Stimulated activated naive CD8-positive, alpha-beta T cell treated with anti-CD3 and anti-CD28 coated beads, Interleukin-15, Interleukin-2, amounts not matched to agents 100 U/mL and 50 U/mL, for 24 hours (primary cell): ENCODE data around the gene DARS1.
A peak's percentile ranks its signal among the peaks of the same experiment; 100 is the strongest.
"Not testable (repeated sequence)": the region's sequence is repeated elsewhere in the genome, so short reads cannot be mapped to it uniquely, and the experiment has no call there.

Source experiments
- ATAC-seq: fragments of 150-1000 bp; cut with Tn5 transposase; one replicate; pipeline ENCODE4 v1.10.0; 2021
- DNase-seq: peaks from one replicate; pipeline ENCODE4 v3.0.0; 2021

The DARS1 gene

GRCh38 chr2:135942936-135943688, 42.3 kb downstream of the DARS1 start:
- DNase-seq (no peak), ATAC-seq (no peak)

- no peak for DNase-seq
- ATAC-seq, result no peak
These were observed 48.9 kb downstream of the DARS1 start for GRCh38 chr2:135936524-135936923.

GRCh38 chr2:135935914-135936313, 49.5 kb downstream of the DARS1 start:
- no peak for ATAC-seq
- no peak for DNase-seq

- ATAC-seq, result no peak
These were observed 53.5 kb downstream of the DARS1 start for GRCh38 chr2:135931776-135932443.

GRCh38 chr2:135926605-135927004, 58.8 kb downstream of the DARS1 start:
- DNase-seq (no peak), ATAC-seq (no peak)

More at GRCh38 chr2:135931776-135932443, 53.5 kb downstream of the DARS1 start:
- no peak for DNase-seq

- no peak for ATAC-seq
- DNase-seq, result no peak
These were observed 59.9 kb downstream of the DARS1 start for GRCh38 chr2:135925571-135925970.

- DNase-seq, result no peak
- ATAC-seq, result no peak
These were observed 69.2 kb downstream of the DARS1 start for GRCh38 chr2:135916207-135916606.

- no peak for DNase-seq
- ATAC-seq, result no peak
These were observed 70.9 kb downstream of the DARS1 start for GRCh38 chr2:135914485-135914884.

GRCh38 chr2:135913727-135914365, 71.6 kb downstream of the DARS1 start:
- DNase-seq (peak; percentile 41), ATAC-seq (no peak)

- no peak for ATAC-seq
- no peak for DNase-seq
These were observed 75.5 kb downstream of the DARS1 start for GRCh38 chr2:135909976-135910375.

GRCh38 chr2:135905679-135906078, 79.7 kb downstream of the DARS1 start:
- no peak for DNase-seq

GRCh38 chr2:135904341-135904989, 81.0 kb downstream of the DARS1 start:
- no peak for DNase-seq
- no peak for ATAC-seq

More at GRCh38 chr2:135905679-135906078, 79.7 kb downstream of the DARS1 start:
- ATAC-seq, result no peak

- no peak for ATAC-seq
- no peak for DNase-seq
These were observed 81.8 kb downstream of the DARS1 start for GRCh38 chr2:135903650-135904049.

GRCh38 chr2:135899567-135899966, 85.9 kb downstream of the DARS1 start:
- no peak for ATAC-seq
- no peak for DNase-seq

GRCh38 chr2:135898234-135898786, 87.1 kb downstream of the DARS1 start:
- DNase-seq (no peak), ATAC-seq (no peak)

GRCh38 chr2:135894930-135895329, 90.5 kb downstream of the DARS1 start:
- ATAC-seq (no peak), DNase-seq (no peak)

GRCh38 chr2:135893374-135893794, 92.0 kb downstream of the DARS1 start:
- ATAC-seq (no peak), DNase-seq (no peak)

- ATAC-seq (no peak), DNase-seq (no peak)
These were observed 94.6 kb downstream of the DARS1 start for GRCh38 chr2:135890835-135891234.

GRCh38 chr2:135890149-135890548, 95.3 kb downstream of the DARS1 start:
- ATAC-seq (no peak), DNase-seq (no peak)

- not testable (repeated sequence) for ATAC-seq, DNase-seq
These were observed 96.8 kb downstream of the DARS1 start for GRCh38 chr2:135888587-135888986.

- DNase-seq (no peak), ATAC-seq (peak; percentile 19)
These were observed 99.7 kb downstream of the DARS1 start for GRCh38 chr2:135885709-135886108.

GRCh38 chr2:135882415-135882814, 103.0 kb downstream of the DARS1 start:
- peak; percentile 37 for ATAC-seq
- DNase-seq, result no peak
